HS-27A (cell line): Measurements from ENCODE around the gene MLXIP.

Experiments
- DNase-seq: peaks from one replicate; pipeline ENCODE4 v3.0.0-alpha.2; 2012; ENCODE audit warnings: low read depth, missing footprints

Gene MLXIP

DNA sequence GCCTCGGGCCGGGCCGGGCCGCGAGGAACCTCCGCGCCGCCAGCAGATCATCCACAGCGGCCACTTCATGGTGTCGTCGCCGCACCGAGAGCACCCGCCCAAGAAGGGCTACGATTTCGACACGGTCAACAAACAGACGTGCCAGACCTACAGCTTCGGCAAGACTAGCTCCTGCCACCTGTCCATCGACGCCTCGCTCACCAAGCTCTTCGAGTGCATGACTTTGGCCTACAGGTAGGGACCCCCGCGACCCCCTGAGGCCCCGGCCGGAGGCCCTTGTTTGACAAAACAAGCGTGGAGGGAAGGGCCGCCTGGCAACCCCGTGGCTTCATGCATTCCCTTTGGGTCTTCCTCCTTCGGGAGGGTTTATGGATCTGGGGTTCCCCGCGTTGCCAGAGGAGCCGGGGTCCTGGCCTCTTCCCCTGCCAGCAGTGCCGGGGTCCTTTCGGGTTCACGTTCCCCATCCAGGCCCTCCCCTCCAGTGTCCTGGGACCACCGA lies 526 bp downstream of the MLXIP start:
- DNase-seq, result no peak

DNA sequence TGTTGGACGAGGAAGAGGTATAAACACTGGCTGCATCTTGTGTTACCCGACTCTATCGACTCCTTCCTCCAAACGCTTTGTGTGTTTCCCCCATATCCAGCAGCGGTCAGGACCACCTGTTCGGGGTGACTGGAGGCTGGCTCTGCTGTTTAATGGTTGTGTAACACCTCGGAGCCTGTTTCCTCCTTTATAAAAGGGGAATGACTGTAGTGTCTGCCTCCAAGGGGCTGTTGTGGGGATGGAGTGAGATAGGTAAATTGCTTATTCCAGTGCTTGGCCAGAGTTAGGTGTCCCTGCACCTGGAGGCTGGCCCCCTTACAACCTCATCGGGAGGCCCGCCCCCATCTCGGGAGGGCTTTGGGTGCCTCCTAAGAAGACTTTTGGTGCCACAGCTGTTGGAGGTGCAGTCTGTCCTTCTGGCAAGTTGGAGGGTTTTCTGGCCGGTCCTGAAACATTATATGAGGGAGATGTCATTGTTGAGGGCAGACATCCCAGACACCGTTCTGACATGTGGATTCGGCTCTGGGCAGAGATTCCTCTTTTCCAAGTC lies 1.1 kb downstream of the MLXIP start:
- no peak for DNase-seq

DNA sequence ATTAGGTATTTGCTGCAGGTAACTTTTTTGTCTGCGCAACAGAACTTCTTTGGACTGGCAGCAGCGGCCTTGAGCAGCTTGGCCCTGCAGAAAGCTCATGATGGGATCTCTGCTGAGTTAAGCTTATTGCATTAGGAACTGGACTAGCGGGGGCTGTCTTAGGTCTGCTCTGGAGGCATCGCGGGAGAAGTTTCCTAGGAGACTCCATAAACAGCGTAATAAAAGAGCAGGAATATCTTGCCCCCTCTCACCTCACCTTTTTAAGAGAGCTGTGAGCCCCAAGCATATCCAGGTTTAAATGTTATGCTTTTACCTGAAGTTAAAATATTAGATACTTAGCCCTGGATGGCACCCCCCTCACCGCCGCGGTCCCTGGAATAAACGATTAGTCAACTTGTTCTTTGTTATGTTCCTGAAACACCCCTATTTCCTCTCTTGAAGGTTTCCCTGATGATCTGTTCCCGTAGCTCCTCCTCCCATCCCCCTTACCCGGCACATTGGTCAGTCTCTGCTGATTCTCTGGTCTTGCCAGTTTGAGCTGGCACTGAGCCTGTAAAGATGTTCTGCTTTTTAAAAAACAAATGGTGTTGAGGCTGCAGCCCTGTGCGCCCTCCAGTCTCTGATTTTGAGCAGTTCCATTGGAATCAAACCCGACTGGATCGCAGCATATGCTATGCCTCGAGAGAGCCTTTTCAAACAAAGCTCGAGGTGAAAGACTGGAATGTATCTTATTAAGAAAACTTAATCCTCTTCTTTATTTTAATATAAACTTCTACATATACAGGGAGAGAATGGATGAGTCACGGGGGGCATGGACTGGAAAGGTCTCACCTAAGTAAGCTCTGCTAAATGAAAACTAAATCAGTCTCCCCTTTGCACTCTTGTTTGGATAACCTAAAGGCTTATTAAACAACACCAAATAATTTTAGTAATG lies 1.9 kb downstream of the MLXIP start:
- peak; percentile 48 for DNase-seq

DNA sequence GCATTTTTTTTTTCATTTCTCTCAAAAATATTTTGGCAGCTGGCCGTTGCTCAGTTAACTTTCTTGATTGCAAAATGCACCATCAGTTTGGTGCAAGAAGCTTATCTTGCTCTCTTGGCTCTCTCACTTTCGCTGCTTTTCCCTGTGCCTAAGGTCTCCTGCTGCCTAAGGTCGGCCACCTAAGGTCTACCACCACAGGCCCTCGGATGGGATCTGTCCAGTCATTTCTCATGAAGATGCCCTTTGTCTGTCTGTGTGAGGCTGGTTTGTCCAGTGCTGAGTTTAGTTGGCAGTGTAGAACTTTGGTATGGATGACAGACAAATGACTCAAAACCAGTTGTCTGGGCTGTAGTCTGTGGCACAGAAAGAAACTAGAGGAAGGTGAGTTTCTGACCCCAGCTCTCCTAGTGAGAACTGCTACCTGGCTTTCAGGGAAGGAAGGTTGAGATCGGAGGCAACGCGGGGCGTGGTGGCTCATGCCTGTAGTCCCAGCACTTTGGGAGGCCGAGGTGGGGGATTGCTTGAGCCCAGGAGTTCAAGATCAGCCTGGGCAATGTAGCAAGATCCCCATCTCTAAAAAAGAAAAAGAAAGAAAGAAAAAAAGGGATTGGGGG lies 2.6 kb downstream of the MLXIP start:
- DNase-seq, result no peak

DNA sequence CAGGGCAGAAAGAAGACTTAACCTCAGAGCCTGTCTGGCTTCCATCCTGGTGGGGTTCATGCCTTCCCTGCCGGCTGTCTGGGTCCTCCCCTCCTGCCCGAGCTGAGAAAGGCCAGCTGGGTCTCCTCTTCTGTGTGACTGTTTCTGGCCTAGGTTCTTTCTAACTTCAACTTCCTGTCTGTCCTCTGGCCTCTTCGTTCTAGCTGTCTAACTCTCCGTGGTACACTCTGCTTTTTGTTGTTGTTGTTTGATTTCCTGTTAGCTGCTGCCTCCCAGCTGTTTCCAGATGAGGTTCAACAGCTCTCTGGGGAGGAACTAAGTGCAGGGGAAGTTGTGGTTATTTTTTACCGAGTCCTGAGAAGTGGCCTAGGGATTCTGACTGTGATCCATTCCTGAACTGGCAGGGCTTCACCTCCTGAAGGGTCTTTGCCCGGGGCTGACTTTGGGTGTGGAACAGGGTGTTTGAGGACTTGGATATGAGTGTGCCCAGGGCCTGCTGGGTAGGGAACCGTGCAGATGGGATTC lies 3.2 kb downstream of the MLXIP start:
- no peak for DNase-seq

DNA sequence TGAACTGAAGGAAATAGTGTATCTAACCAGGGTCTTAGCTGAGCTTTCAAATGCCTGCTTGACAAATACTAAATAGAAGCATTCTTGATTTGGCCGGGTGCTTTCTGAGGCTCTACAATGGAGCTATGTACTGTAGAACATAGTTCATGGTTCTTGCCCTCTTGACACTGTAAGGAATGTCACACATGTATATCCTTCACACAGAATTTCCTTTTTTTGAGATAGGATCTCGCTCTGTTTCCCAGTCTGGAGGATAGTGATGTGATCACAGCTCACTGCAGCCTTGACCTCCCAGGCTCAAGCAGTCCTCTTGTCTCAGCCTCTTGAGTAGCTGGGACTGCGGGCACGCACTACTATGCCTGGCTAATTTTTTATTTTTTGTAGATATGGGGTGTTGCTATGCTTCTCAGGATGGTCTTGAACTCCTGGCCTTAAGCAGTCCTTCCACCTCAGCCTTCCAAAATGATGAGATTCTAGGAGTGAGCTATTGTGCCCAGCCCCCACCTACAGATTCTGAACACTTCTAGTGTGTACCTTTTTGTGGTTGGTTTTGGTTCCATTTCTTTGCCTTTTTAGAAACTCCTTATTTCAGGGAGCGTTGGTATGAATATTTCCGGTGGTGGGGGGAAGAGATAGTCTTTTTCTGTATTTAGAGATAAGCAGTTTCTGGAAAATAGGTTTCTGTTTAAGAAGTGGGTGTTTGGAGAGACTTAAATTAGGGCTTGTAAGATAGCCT lies 4.2 kb downstream of the MLXIP start:
- DNase-seq, result no peak

DNA sequence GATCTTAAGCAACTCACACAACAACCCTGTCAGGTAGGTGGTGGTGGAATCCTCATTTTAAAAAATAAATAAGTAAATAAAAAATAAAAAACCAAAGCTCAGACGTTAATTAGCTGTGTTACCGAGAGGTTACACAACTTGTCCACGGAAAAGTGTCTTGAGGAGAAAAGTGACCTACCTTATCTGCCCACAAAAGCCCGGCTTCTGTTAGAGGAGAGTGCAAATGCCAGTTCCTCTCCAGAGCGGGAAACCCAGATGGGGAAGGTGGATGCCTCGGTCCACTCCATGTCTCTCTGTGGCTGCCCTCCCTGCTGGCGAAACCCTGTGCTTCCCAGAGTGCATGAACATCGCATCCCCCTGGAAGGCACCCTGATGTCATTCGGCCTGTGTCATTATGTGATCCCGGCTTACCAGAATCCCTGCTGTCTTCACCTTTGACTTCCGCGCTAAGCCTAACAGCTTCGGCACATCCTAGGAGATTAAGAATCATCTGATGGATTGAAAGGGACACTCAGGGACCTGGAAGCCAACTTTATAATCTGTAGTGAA lies 6.4 kb downstream of the MLXIP start:
- DNase-seq, result no peak

DNA sequence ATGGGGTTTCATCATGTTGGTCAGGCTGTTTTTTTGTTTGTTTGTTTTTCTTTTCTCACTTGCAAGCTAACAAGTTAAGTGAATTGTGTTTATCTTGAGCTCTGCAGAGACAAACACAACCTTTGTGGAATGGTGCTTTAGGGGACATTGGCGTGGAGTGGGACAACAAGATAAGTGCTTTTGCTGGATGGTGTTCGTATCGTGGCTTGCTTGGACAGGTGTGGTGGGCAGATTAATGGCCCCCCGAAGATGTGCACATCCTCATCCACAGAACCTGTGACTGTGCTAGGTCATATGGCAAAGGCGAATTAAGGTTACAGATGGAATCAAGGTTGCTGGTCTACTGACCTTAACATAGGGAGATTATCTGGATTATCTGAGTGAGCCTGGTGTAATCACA lies 7.0 kb downstream of the MLXIP start:
- no peak for DNase-seq

DNA sequence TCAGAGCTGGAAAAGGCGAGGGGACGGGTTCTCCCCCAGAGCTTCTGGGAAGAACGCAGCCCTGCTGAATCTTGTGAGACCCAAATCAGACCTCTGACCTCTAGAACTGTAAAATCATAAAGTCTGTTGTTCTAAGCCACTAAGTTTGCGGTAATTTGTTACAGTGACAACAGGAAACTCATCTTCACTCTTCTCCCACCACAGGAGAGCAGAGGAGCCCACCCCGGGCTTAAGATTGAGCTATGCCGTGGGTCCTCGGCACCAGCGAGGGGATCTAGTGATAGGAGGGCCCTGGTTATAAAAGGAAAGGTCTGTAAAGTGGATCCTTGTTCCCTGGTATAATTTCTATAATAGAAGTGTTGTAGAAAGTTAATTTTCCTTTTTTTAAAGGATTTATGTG lies 7.6 kb downstream of the MLXIP start:
- no peak for DNase-seq

DNA sequence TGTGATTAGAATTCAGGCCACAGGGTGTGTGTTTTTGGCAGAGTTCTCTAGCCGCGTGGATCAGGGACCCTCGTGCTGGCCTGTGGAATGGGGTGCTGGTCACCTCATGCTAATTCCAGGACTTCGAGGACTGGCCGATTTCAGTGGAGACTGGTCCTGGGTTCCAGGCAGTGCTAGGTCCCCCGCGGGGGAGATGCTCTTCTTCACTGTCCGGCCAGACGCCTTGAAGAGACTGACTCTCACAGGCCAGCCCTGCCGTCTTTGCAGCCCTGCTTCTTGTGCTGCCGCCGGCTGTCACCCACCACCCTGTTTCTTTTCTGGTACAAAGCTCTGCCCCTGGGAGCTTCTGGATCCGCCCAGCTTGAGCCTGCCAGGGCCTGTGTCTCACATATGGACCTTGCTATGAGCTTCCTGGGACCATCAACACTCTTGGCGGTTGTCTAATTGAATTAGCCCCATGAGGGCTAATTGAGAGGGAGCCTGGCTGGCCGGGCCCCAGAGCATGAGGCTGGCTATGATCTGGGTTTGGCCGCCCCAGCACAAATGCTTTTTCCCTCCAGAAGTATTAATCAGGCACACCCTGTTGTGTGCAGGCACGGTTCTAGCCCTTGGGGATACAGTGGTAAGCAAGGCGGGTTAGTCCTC lies 8.2 kb downstream of the MLXIP start:
- no peak for DNase-seq

DNA sequence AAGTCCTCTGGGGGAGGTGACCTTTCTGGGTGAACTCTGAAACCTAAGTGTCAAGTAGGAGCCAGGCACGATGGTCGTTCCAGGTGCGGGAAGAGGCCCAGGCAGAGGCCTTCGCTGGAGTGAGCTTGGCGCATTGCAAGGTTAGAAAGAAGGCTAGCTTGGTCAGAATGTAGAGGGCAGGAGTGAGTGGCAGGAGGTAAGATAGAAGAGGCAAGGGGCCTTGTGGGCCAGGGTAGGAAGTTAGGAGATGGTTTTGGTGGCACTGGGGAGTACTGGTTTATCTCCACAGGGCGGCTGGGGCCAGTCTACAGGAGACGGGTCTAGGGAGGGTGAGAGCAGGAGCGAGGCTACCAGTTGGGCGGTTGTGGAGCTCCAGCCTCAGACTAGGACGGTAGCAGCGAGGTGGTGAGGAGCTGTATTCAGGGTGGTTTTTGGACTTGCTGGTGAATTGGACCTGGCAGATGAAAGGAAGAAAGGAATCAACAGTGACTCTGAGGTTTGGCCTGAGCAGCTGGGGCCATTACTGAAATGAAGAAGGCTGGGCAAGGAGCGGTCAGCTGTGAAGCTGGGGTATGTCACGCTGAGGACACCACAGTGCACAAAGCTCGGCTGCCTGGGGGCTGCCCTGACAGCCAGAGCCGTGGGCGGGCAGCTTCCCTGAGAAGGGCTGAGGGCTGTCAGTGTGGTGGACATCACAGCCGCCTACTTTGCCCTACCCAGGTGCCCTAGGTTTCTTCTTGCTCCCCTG lies 9.0 kb downstream of the MLXIP start:
- no peak for DNase-seq

DNA sequence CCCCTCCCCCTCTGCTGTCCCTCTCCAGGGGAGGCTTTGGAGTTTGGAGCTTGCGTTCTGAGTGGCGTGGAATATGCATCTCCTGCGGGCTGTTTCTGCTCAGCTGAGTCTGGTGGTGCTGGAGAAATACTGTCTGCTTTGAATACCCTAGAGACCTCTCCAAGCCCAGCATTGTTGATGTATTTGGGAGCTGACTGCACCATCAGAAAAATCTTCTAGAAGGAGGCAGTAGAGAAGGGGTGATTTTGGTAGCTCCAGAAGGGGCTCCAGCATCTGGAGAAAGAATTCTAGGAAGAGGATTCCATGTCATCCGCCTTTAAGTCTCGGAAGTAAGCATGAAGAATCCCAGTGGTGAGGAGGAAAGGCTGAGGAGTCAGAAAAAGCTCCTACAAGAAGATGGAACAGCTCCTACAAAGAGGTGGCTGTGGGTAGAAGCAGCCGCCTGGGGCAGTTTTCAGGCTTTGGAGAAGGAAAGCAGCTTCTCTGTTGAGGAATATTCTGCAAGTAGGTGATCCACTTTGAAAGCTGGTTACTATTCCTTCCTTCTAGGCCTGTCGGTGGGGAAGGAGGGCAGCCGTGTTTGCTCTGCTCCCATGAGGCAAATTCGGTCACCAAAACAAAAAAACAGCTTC lies 9.7 kb downstream of the MLXIP start:
- DNase-seq, result no peak

DNA sequence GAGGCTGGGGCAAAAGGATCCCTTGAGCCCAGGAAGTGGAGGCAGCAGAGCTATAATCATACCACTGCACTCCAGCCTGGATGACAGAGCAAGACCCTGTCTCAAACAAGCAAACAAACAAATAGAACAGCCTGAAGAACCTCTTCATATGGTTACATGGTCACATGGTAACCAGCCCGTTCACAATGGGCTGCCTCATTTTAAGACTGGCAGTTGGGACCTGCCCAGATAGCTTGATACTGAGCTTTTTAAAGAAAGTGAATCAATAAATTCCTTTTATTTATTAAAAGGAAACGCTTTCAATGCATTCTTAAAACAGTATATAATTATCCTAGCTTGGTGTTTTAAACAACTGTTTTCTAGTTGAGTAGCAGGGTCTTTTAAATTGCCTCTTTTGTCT lies 10.5 kb downstream of the MLXIP start:
- DNase-seq, result no peak

DNA sequence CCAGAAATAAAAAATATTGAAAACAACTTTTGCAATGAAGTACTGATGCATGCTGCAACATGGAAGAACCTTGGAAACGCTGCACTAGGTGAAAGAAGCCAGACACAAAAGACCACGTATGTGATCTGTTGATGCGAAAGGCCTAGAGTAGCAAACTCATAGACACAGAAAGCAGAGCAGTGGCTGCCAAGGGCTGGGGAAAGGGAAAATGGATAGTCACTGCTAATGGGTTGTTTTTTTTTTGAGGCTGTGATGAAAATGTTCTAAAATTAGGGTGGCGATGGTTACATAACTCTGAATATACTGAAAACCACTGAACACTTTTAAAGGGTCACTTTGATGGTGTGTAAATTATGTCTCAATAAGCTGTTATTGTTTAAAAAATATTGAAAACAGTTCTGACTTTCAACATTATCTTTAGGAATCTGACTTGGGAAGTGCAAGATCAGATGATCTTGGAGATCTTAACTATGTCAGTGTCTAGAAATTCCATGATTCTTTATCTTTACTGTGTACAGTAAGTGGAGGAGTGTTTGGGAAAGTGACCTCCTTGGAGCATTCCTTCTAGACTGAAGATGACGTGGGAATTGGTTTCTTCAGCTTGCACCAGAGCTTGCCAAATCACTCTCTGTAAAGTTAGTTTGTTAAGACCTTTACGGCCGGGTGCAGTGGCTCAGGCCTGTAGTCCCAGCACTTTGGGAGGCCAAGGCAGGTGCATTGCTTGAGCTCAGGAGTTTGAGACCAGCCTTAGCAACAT lies 12.4 kb downstream of the MLXIP start:
- DNase-seq, result no peak

DNA sequence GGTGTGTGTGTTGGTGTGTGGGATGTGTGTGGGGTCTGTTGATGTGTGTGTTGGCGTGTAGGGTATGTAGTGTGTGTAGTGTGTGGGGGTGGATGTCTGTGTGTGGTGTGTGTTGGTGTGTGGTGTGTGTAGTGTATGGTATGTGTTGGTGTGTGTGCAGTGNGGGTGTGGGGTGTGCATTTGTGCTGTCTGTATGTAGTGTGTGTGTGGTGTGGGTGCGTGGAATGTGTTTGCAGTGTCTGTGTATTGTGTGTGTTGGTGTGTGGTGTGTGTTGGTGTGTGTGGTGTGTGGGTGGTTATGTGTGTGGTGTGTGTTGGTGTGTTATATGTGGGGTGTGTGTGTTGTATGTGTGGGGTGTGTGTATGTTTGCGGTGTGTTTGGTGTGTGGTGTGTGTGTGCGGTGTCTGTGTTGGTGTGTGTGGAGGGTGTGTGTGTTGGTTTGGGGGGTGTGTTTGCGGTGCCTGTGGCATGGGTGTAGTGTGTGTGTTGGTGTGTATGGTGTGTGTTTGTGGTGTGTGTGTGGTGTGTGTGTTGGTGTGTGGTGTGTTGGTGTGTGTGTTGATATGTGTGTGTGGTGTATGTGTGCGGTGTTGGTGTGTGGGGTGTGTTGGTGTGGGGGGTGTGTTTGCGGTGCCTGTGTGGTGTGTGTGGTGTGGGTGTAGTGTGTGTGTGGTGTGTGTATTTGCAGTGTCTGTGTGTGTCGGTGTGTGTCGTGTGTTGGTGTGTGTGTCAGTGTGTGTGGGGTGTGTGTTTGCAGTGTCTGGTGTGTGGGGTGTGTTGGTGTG lies 14.7 kb downstream of the MLXIP start:
- no peak for DNase-seq

DNA sequence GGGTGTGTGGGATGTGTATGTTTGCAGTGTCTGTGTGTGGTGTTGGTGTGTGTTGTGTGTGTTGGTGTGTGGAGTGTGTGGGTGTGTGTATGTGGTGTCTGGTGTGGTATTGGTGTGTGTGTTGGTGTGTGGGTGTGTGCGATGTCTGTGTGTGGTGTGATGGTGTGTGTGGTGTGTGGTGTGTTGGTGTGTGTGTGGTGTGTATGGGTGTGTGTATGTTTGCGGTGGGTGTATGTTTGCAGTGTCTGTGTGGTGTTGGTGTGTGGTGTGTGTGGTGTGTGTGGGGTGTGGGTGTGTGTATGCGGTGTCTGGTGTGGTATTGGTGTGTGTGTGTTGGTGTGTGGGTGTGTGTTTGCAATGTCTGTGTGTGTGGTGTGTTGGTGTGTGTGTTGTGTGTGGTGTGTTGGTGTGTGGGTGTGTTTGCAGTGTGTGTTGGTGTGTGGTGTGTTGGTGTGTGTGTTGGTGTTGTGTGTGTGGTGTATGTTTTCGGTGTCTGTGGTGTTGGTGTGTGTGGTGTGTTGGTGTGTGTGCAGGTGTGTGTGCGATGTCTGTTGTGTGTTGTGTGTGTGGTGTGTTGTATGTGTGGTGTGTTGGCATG lies 15.7 kb downstream of the MLXIP start:
- no peak for DNase-seq

DNA sequence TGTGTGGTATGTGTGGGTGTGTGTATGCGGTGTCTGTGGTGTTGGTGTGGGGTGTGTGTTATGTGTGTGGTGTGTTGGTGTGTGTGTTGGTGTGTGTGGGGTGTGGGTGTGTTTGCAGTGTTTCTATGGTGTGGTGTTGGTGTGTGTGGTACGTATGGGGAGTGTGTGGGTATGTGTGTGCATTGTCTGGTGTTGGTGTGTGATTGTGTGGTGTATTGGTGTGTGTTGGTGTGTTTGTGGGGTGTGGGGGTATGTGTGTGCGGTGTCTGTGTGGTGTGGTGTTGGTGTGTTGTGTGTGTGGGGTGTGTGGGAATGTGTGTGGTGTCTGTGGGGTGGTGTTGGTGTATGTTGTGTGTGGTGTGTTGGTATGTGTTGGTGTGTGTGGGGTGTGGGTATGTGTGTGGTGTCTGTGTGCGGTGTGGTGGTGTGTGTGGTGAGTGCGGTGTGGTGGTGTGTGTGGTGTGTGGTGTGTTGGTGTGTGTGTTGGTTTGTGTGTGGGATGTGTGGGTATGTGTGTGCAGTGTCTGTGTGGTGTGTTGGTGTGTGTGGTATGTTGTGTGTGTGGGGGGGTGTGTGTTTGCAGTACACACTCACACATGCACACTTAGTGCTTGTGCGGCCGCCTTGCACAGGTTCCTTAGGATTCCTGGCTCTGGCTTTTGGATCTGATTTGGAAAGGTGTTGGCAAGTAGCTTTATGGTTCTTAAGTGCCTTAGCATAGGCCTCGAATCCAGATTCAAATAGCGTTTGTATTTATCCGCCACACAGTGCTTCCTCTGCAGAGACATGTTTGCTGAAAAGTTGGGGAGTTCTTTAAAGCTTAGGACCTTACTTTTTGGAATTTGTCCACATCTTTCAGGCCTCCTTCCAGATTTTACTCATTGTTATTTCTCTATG lies 16.4 kb downstream of the MLXIP start:
- DNase-seq, result no peak
